Lower lobe of right lung (tissue), 2 donors: ENCODE results near the gene MATK. TPM values are rescaled to one million over a fixed set of nuclear protein-coding genes. Genes with fewer than 3 reads are reported as not detected.
A peak's percentile ranks its signal among the peaks of the same experiment; 100 is the strongest.
"Not testable (repeated sequence)": the region's sequence is repeated elsewhere in the genome, so short reads cannot be mapped to it uniquely, and the experiment has no call there.

Experiments used
- ATAC-seq, 2 donors: fragments of 200-7000 bp; cut with Tn5 transposase; one replicate each; pipeline ENCODE4 v1.9.1; 2020 to 2022; ENCODE audit warnings: mild to moderate bottlenecking in 2 of 2, moderate library complexity in 2 of 2
- DNase-seq: peaks from one replicate; pipeline ENCODE4 v3.0.0-alpha.2; 2020
- H3K27ac ChIP-seq: fragments of 200-600 bp; one replicate; pipeline ENCODE4 v1.8.0; 2022
- H3K27me3 ChIP-seq: fragments of 200-600 bp; one replicate; pipeline ENCODE4 v1.8.0; 2022; ENCODE audit warnings: low read depth
- H3K36me3 ChIP-seq: fragments of 200-600 bp; one replicate; pipeline ENCODE4 v1.8.0; 2022; ENCODE audit warnings: mild to moderate bottlenecking
- H3K4me1 ChIP-seq: fragments of 200-600 bp; one replicate; pipeline ENCODE4 v1.8.0; 2022
- H3K4me3 ChIP-seq: fragments of 200-600 bp; one replicate; pipeline ENCODE4 v1.8.0; 2022; ENCODE audit warnings: mild to moderate bottlenecking
- H3K9me3 ChIP-seq: fragments of 200-600 bp; one replicate; pipeline ENCODE4 v1.8.0; 2022
- CTCF ChIP-seq: fragments of 200-600 bp; IDR thresholded peaks from one replicate; pipeline ENCODE4 v1.8.0; 2022; ENCODE audit warnings: antibody characterized with exemption, mild to moderate bottlenecking
- intact Hi-C: fragments of 100-400 bp; cut with DNase I; formaldehyde crosslinking; loops from one replicate; pipeline ENCODE4 v1.11.0; 2022
- total RNA-seq: library from RNA; stranded (reverse); fragmentation: NEBNext Ultra II Directional; extraction: Animal tissue kit (Norgen Biotek cat#: 25700); gene quantifications from one replicate; pipeline ENCODE4 v1.2.1, GENCODE V29; 2021
- donor health status: DM: no; HTN: yes; CAD: no; lungs with severe emphysema.

The MATK gene
- total RNA-seq, 1 donor from 2014 or later: 11.3 TPM

GRCh38 chr19:3761382-3762129 lies 24.6 kb downstream of the MATK start, which contains the start of gene APBA3:
APBA3 (minus strand) TSS chr19:3761692; CDS start chr19:3760264, 1,428 bp downstream.
- Histone ChIP-seq H3K4me1 (peaks cover 39% of the 10 kb centered on the region), H3K27me3 (no peaks in the 10 kb centered on the region), H3K27ac (peak within 1 kb of the TSS; percentile 96), H3K9me3 (no peaks in the 10 kb centered on the region), H3K36me3 (peaks cover 44% of the 10 kb centered on the region), H3K4me3 (peak within 1 kb of the TSS; percentile 90)
- TF ChIP-seq CTCF: peak; percentile 75
- DNase-seq: peak; percentile 93
- ATAC-seq: peak; percentile 72 to 79
- intact Hi-C loops: no loop called here

DNA sequence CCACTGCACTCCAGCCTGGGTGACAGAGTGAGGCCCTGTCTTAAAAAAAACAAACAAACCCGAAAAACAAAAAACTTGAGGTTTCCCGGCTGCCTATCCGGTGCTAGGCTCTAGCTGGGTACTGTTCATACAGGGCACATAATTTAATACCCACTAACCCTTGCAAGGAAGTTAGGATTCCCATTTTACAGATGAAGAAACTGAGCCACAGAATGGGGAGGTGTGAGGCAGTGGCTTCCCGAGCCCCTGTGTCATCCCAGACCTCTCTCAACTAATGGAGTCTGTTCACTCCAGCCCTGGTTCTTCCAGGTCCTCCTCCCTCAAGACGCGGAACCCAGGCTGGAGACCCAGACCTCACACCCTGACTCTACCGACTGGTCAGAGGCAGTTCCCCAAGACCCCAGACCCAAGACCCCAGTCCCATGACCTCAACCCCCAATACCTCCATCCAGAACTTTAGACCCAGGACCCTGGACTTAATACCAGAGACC lies 25.3 kb downstream of the MATK start:
- Histone ChIP-seq H3K4me1 (peaks cover 39% of the 10 kb centered on the region), H3K27ac (peak overlapping the region; percentile 96), H3K9me3 (no peaks in the 10 kb centered on the region), H3K27me3 (no peaks in the 10 kb centered on the region), H3K36me3 (peaks cover 42% of the 10 kb centered on the region), H3K4me3 (peak overlapping the region; percentile 90)
- no peak for TF ChIP-seq CTCF
- no peak for DNase-seq
- intact Hi-C loops: no loop called here
- ATAC-seq: no peak

GRCh38 chr19:3759482-3760254 lies 26.5 kb downstream of the MATK start:
- no peak for TF ChIP-seq CTCF
- DNase-seq (no peak), ATAC-seq (no peak)
- no peak overlapping the region for H3K4me3 ChIP-seq
- peaks cover 39% of the 10 kb centered on the region for H3K4me1 ChIP-seq
- H3K36me3 ChIP-seq: peaks cover 33% of the 10 kb centered on the region
- intact Hi-C loops: no loop called here
- H3K27me3 ChIP-seq: no peaks in the 10 kb centered on the region
- no peak overlapping the region for H3K27ac ChIP-seq
- no peaks in the 10 kb centered on the region for H3K9me3 ChIP-seq

- H3K27ac ChIP-seq, H3K4me3 ChIP-seq, DNase-seq, H3K9me3 ChIP-seq, ATAC-seq, H3K27me3 ChIP-seq, intact Hi-C loops: not testable (repeated sequence)
- peaks cover 31% of the 10 kb centered on the region for H3K4me1 ChIP-seq
- peaks cover 39% of the 10 kb centered on the region for H3K36me3 ChIP-seq
Measured at GRCh38 chr19:3758297-3758696, 27.9 kb downstream of the MATK start.

- DNase-seq, intact Hi-C loops, H3K9me3 ChIP-seq, H3K27me3 ChIP-seq, H3K4me3 ChIP-seq, H3K27ac ChIP-seq, ATAC-seq: not testable (repeated sequence)
- H3K36me3 ChIP-seq: peaks cover 45% of the 10 kb centered on the region
- H3K4me1 ChIP-seq: peaks cover 29% of the 10 kb centered on the region
Measured at GRCh38 chr19:3757705-3758104, 28.5 kb downstream of the MATK start.

GRCh38 chr19:3753631-3754410 lies 32.4 kb downstream of the MATK start:
- ATAC-seq (peak in 1 of 2 donors; percentile 24), DNase-seq (no peak)
- Histone ChIP-seq H3K4me1 (no peaks in the 10 kb centered on the region), H3K27me3 (no peaks in the 10 kb centered on the region), H3K36me3 (peaks cover 75% of the 10 kb centered on the region), H3K4me3 (no peak overlapping the region), H3K9me3 (no peaks in the 10 kb centered on the region), H3K27ac (no peak overlapping the region)
- intact Hi-C loops: no loop called here
- no peak for TF ChIP-seq CTCF
